Bronchial epithelial cell (primary cell): Measurements from ENCODE around the gene SULT2B1. TPM values are rescaled to one million over a fixed set of nuclear protein-coding genes. Genes with fewer than 3 reads are reported as not detected.

Experiments used
- DNase-seq: peaks from one replicate; pipeline ENCODE4 v3.0.0-alpha.2; 2010; ENCODE audit warnings: low read depth
- FAIRE-seq: peaks from 2 replicates; lab custom pipeline; 2011; peaks lifted over from hg19 to GRCh38; lab: Jason Lieb, UNC
- H3K27me3 ChIP-seq: 2 replicates; pipeline ENCODE4 v1.5.1; 2011; ENCODE audit warnings: low read length; ENCODE audit not compliant: control insufficient read depth, insufficient read depth
- H3K36me3 ChIP-seq: 2 replicates; pipeline ENCODE4 v1.5.1; 2011; ENCODE audit warnings: low read length; ENCODE audit not compliant: control insufficient read depth, insufficient read depth
- H3K4me3 ChIP-seq: 2 replicates; pipeline ENCODE4 v1.5.1; 2011; ENCODE audit warnings: mild to moderate bottlenecking, low read depth, low read length, control low read depth
- total RNA-seq: library from RNA; depleted of rRNA; stranded (reverse); fragments of >200 nt; gene quantifications from 2 replicates; pipeline ENCODE4 v1.2.1, GENCODE V29; 2014
- TF ChIP-seq, protein P1 (sequence below): IDR thresholded peaks from 2 replicates; pipeline ENCODE4 v1.5.1; 2011; ENCODE audit warnings: mild to moderate bottlenecking, moderate library complexity, low read length, control low read depth, inconsistent platforms; ENCODE audit not compliant: insufficient read depth, severe bottlenecking

Gene SULT2B1
- total RNA-seq, 1 donor from 2014 or later: 3.4 TPM

- TF ChIP-seq, protein P1, sequence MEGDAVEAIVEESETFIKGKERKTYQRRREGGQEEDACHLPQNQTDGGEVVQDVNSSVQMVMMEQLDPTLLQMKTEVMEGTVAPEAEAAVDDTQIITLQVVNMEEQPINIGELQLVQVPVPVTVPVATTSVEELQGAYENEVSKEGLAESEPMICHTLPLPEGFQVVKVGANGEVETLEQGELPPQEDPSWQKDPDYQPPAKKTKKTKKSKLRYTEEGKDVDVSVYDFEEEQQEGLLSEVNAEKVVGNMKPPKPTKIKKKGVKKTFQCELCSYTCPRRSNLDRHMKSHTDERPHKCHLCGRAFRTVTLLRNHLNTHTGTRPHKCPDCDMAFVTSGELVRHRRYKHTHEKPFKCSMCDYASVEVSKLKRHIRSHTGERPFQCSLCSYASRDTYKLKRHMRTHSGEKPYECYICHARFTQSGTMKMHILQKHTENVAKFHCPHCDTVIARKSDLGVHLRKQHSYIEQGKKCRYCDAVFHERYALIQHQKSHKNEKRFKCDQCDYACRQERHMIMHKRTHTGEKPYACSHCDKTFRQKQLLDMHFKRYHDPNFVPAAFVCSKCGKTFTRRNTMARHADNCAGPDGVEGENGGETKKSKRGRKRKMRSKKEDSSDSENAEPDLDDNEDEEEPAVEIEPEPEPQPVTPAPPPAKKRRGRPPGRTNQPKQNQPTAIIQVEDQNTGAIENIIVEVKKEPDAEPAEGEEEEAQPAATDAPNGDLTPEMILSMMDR: no peak
- DNase-seq: no peak
- no peak for FAIRE-seq
- Histone ChIP-seq H3K36me3 (no peaks in the 10 kb centered on the region), H3K4me3 (no peak overlapping the region), H3K27me3 (no peaks in the 10 kb centered on the region)
Measured at GRCh38 chr19:48509467-48510194, 42.3 kb upstream of the SULT2B1 start.

GRCh38 chr19:48510421-48511268, 41.3 kb upstream of the SULT2B1 start:
- FAIRE-seq: no peak
- H3K4me3 ChIP-seq: no peak overlapping the region
- TF ChIP-seq, protein P1: no peak

GRCh38 chr19:48511321-48511731, 40.6 kb upstream of the SULT2B1 start:
- Histone ChIP-seq H3K27me3 (no peaks in the 10 kb centered on the region), H3K4me3 (no peak overlapping the region)
- FAIRE-seq: no peak

More at GRCh38 chr19:48510421-48511268, 41.3 kb upstream of the SULT2B1 start:
- peak; percentile 29 for DNase-seq
- no peaks in the 10 kb centered on the region for H3K36me3 ChIP-seq
- H3K27me3 ChIP-seq: no peaks in the 10 kb centered on the region

GRCh38 chr19:48511800-48512503, 40.0 kb upstream of the SULT2B1 start, which contains the start of gene LMTK3:
LMTK3 (minus strand) TSS chr19:48511835; CDS start chr19:48511576, 259 bp downstream.
- Histone ChIP-seq H3K27me3 (no peaks in the 10 kb centered on the region), H3K4me3 (no peak within 1 kb of the TSS), H3K36me3 (no peaks in the 10 kb centered on the region)
- TF ChIP-seq, protein P1: no peak
- DNase-seq (no peak), FAIRE-seq (no peak)

More at GRCh38 chr19:48511321-48511731, 40.6 kb upstream of the SULT2B1 start:
- no peak for DNase-seq
- TF ChIP-seq, protein P1: no peak
- no peaks in the 10 kb centered on the region for H3K36me3 ChIP-seq

GRCh38 chr19:48512504-48513288, 39.3 kb upstream of the SULT2B1 start:
- FAIRE-seq (no peak), DNase-seq (no peak)
- Histone ChIP-seq H3K36me3 (no peaks in the 10 kb centered on the region), H3K4me3 (no peak overlapping the region), H3K27me3 (no peaks in the 10 kb centered on the region)
- TF ChIP-seq, protein P1: no peak
